ENCODE results near the gene KBTBD12.
A peak's percentile ranks its signal among the peaks of the same experiment; 100 is the strongest.
"Not testable (repeated sequence)": the region's sequence is repeated elsewhere in the genome, so short reads cannot be mapped to it uniquely, and the experiment has no call there.

KBTBD12 gene

GRCh38 chr3:127903611-127904375 lies 11.2 kb upstream of the KBTBD12 start:
- DNase-seq: no peak

- DNase-seq: no peak
Measured at GRCh38 chr3:127905556-127905955, 9.5 kb upstream of the KBTBD12 start.

DNA sequence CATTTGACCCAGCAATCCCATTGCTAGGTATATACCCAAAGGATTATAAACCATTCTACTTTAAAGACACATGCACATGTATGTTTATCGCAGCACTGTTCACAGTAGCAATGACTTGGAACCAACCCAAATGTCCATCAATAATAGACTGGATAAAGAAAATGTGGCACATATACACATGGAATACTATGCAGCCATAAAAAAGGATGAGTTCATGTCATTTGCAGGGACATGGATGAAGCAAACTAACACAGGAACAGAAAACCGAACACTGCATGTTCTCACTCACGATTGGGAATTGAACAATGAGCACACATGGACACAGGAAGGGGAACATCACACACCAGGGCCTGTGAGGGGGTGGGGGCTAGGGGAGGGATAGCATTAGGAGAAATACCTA lies 8.4 kb upstream of the KBTBD12 start:
- not testable (repeated sequence) for DNase-seq

DNA sequence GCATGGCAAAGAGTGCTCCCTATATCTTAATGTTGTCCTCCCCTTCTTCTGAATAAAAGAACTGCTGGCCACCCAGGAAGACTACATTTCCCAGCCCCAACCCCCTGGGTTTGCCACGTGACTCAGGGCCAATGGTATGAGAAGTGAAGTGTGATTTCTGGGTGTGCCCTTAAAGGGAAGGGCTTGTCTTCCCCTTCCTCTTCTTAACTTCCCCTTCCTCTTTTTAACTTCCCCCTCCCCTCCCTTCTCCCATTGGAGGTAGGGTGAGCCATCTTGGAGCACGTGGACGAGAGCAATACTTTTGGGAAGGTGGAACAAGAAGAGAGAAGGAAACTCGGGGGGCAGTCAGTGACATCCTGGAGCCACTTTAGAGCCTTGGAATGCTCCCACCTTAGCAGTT lies 6.8 kb upstream of the KBTBD12 start:
- peak; percentile 13 to 50 for DNase-seq

DNA sequence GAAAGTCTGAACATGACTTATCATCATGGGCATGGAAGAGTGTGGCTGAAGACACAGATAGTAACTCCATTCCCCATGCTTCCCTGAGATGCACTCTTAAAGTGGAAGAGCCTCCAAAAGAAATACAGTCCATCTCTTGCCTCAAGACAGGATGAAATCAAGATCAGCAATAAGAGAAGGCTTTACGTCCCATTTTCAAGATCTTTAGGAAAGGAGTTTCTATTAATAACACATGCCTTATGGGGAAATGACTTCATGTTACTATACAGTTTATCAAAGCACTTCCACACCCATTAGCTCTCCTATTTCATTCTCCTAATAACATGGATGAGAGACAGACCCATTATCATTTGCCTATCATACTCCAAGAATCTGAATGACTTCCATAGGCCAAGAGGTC lies 6.1 kb upstream of the KBTBD12 start:
- no peak for DNase-seq

DNA sequence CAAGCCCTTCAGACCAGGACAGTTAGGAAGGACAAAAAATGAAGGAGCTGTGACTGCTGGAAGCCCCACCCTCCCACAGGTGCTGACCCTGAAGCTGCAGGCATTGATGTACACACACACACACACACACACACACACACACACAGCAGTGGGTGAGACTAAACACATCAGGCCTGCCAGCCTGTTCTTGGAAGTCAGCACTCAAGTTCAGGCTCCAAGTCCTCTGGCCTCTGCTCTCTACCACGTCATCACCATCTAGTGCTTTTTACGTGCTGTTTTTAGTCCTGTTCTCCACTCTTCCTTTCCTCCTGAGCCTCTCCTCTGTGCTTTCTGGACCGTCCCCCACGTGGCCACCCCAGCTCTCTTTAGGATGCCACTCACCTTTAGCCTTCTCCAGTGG lies 5.4 kb upstream of the KBTBD12 start:
- no peak for DNase-seq

DNA sequence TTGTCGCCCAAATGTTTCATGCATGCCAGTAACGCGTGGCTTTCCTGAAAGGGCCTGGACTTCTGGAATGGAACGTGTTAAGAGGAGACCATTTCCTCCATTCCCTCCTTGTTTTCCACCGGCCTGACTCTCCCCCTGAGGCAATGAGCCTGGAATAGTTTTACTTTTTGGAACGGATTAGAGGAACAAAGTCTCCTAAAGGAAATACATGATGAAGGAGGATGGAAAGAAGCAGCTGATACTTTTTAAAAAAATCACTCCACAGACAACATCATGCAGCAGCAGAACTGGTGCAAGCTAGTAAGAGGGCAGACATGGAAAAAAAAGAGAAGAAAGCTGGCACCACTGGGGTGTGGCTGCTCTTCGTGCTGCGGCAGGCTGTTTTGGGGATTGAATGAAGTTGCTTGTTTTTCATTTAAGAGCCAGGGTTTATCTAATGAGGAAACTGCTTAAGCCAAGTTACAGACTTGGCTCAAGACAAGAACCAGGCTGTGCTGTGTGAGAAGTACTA lies 3.6 kb upstream of the KBTBD12 start:
- no peak for DNase-seq

DNA sequence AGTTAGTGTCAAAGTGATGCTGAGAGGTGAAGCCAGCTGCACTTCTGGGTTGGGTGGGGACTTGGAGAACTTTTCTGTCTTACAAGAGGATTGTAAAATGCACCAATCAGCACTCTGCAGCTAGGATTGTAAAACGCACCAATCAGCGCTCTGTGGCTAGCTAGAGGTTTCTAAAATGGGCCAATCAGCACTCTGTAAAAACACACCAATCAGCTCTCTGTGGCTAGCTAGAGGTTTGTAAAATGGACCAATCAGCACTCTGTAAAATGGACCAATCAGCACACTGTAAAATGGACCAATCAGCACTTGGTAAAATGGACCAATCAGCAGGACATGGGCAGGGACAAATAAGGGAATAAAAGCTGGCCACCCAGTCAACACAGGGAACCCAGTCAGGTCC lies 1.2 kb upstream of the KBTBD12 start:
- DNase-seq: not testable (repeated sequence)

DNA sequence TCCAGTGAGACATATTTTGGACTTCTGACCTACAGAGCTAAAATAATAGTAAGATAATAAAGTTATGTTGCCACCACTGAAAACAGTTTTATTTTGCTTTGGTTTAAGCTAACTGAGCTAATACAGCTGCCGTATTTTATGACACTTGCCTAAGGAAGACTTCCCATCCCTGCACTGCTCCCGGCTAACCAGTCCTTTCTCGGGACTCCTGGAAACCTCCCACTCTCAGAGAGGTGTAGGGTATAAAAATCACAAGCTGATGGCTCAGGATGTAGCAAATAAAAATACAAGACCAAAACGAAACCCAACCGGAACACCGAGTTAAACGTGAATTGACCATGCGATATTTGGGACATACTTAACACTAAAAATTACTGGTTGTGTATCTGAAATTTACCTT lies 448 bp upstream of the KBTBD12 start:
- DNase-seq: no peak

- no peak for DNase-seq
Measured at GRCh38 chr3:127915937-127916493, 983 bp downstream of the KBTBD12 start.

- no peak for DNase-seq
Measured at GRCh38 chr3:127920738-127921137, 5.7 kb downstream of the KBTBD12 start.

DNA sequence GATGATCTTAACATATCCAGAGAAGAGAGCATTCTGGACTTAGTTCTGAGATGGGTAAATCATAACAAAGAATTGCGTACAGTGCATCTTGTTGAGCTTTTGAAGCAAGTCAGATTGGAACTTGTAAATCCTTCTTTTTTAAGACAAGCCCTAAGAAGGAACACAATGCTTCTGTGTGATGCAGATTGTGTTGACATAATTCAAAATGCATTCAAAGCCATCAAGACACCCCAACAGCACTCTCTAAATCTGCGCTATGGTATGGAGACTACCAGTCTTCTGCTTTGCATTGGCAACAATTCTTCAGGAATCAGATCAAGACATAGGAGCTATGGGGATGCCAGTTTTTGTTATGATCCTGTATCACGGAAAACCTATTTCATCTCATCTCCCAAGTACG lies 8.6 kb downstream of the KBTBD12 start:
- no peak for DNase-seq

GRCh38 chr3:127925384-127925783 lies 10.4 kb downstream of the KBTBD12 start:
- no peak for DNase-seq

GRCh38 chr3:127927829-127928604 lies 13.0 kb downstream of the KBTBD12 start:
- no peak for DNase-seq

DNA sequence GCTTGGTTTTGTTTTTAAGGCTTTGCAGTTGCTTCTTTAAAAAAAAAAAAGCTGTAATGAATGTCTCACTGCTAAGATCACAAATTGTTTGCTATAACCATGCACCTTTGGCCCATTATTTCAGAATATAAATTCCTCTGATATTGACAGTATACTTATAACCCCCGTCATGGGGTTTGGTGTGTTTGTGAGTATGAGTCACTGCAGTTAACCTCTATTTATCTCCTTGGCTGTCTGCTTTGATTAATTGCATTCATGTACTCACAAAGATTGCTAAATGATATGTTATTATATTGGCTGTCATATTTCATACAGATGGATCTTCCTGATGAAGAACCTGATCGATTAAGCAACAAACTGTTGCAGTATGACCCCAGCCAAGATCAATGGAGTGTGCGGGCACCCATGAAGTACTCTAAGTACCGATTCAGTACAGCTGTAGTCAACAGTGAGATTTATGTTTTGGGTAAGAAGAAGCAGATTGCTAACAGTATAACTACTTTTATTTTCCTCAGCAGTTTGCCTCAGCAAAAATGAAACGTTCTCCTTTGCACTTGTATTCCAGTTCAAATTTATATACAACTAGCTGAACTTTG lies 14.9 kb downstream of the KBTBD12 start:
- DNase-seq: no peak

GRCh38 chr3:127933396-127933795 lies 18.4 kb downstream of the KBTBD12 start:
- DNase-seq: no peak

- DNase-seq: no peak
Measured at GRCh38 chr3:127938800-127939199, 23.8 kb downstream of the KBTBD12 start.

DNA sequence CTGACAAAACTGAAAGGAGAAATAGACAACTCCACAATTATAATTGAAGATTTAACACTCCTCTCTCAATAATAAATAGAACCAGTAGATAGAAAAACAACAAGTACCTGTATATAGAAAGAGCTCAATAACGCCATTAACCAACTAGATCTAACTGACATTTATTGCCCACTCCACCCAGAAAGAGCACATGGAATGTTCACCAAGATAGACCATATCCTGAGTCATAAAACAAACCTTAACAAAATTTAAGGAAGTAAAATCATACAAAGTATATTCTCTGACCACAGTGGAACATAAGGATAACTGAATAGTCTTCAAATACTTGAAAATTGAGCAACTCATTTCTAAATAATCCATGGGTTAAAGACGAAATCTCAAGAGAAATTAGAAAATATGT lies 25.1 kb downstream of the KBTBD12 start:
- no peak for DNase-seq

GRCh38 chr3:127942613-127943012 lies 27.6 kb downstream of the KBTBD12 start:
- no peak for DNase-seq

DNA sequence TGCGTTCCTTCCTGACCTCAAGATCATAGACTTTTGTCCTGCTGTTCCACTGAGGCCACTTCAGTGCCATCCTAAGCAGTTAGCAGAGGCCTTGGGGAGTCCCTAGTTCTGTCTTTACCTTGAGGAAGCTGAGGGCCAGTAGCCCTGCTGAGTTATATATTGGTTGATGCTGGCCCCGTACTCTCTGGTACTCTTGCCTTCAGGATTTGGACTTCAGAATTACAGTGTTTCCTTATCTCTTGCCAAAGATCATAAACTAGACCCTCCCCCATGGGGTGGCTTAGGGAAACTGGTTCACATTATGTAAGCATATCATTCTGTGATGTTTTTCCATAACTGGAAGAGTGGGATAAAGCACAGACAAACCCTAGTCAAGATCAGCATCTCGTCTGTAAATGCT lies 33.2 kb downstream of the KBTBD12 start:
- DNase-seq: no peak

GRCh38 chr3:127949446-127950055 lies 34.5 kb downstream of the KBTBD12 start:
- DNase-seq: no peak

- no peak for DNase-seq
Measured at GRCh38 chr3:127951276-127951675, 36.2 kb downstream of the KBTBD12 start.

All from AML-193 (cell line).